Uterus (tissue), 2 donors: ENCODE results near the gene GPHN.

Experiments used
- CTCF ChIP-seq, 4 experiments: fragments of 200-600 bp in 2 of 4; fragments of 450-650 bp in 2 of 4; sonication (generic) in 2 of 4; IDR thresholded peaks; one replicate each; pipeline ENCODE4 v1.5.1; 2016 to 2019; ENCODE audit warnings: antibody characterized with exemption in 4 of 4, mild to moderate bottlenecking in 2 of 4, moderate library complexity in 1 of 4
- POLR2A ChIP-seq, 2 donors: fragments of 450-650 bp; IDR thresholded peaks; one replicate each; pipeline ENCODE4 v1.6.1; 2016; ENCODE audit warnings: antibody characterized with exemption in 2 of 2, mild to moderate bottlenecking in 1 of 2, moderate library complexity in 1 of 2

DNA sequence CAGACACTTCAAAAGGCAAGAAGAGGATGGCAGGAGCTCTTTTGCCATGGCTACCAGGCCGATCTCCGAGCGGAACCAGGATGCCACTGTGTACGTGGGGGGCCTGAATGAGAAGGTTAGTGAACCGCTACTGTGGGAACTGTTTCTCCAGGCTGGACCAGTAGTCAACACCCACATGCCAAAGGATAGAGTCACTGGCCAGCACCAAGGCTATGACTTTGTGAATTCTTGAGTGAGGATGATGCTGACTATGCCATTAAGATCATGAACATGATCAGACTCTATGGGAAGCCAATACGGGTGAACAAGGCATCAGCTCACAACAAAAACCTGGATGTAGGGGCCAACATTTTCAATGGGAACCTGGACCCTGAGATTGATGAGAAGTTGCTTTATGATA lies 691.1 kb downstream of the GPHN start:
- no peak for TF ChIP-seq CTCF (IDR thresholded peaks at IDR 0.05)
- no peak for TF ChIP-seq POLR2A (IDR thresholded peaks at IDR 0.05)
